Heart left ventricle (tissue), 13 donors: ENCODE data around the gene AP1S2.

Experiments
- CTCF ChIP-seq, 12 donors: fragments of 200-600 bp; sonication (generic) in 4 of 12; IDR thresholded peaks; one replicate each; pipeline versions ENCODE4 v1.5.0 to v1.8.0; 2018 to 2022; ENCODE audit warnings: antibody characterized with exemption in 12 of 12, mild to moderate bottlenecking in 5 of 12
- POLR2A ChIP-seq, 2 donors: fragments of 450-650 bp; IDR thresholded peaks; one replicate each; pipeline ENCODE4 v1.6.1; 2017; ENCODE audit warnings: antibody characterized with exemption in 2 of 2, mild to moderate bottlenecking in 2 of 2, moderate library complexity in 2 of 2
- donor health status: ischemic (EF 13 %, LVEDD 7.1; RV severe dilation, severe dysfunction).
- donor health status: DM: no; HTN: yes; CAD: no.
- donor health status: DM: no; HTN: no; CAD: no.
- donor health status: ischemic (EF 25% LVEDD 6.9; RV normal size, moderate dysfunction).
- donor health status: ischemic (EF 25% LVEDD 5.7; RV mildly dilated, moderate dysfunction).
- donor health status: ischemic (EF 35%, LVEDD 5.7; RV mildly dilated, moderate dysfunction).
- donor health status: nonischemic (EF 11% LVEDD 7.7; RV severe dilation, severe dysfunction).
- donor health status: DM: yes; HTN: yes; CAD: no.
- donor health status: PGD.
- donor health status: ischemic (EF 29% LVEDD 5.4; RV normal size, mild dysfunction).
- donor health status: nonischemic (EF 23%, LVEDD 6.1; RV moderate dilation, normal function).

DNA sequence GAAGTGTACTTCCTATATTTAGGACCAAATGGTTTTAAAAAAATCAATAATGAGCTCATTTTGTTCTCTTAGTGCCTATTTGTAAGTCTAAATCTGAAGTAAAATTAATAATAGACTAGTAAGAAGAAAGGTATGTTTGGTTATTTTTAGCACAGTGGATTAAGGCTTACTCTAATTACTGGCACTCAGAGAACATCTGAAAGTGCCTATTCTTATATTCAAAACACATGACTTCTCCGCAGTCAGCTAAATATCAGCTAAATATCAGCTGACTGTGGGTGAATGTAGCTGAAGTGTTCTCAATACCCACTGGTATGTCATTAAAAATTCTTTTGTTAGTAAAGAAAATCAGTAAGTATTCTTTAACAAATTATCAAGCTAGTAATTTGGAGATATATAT lies 6.0 kb downstream of the AP1S2 start:
- TF ChIP-seq POLR2A (IDR thresholded peaks at IDR 0.05), result no peak
- no peak for TF ChIP-seq CTCF (IDR thresholded peaks at IDR 0.05)
